Umbilical cord (tissue), 2 donors: ENCODE data around the gene TEX22. TPM values are rescaled to one million over a fixed set of nuclear protein-coding genes. Genes with fewer than 3 reads are reported as not detected.

Experiments used
- DNase-seq: peaks from one replicate; pipeline ENCODE4 v3.0.0-alpha.2; 2015; ENCODE audit warnings: low spot score
- total RNA-seq: library from RNA; depleted of rRNA; stranded (reverse); fragments of >200 nt; gene quantifications from one replicate; pipeline ENCODE4 v1.2.3, GENCODE V29; 2014; ENCODE audit warnings: low replicate concordance; ENCODE audit not compliant: insufficient read depth

The TEX22 gene
- total RNA-seq, 1 donor from 2014 or later: not detected

DNA sequence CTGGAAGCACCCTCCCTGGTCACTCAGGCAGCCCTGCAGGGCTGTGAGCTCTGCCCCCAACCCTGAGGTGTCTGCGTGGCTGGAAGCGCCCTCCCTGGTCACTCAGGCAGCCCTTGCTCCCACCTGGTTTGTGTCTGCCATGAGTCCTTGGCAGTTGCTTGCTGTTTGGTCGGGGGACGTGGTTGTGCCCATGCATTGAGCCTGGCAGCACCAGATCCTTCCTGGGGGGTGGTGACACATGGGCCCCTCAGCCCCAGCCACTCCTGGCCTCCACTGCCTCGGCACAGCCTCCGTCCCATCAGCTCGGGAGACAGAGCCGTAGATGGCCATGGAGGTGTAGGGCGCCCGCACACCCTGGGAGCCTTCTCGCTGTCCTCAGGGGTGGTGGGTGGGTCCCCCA, 40.8 kb downstream of the TEX22 start:
- no peak for DNase-seq

DNA sequence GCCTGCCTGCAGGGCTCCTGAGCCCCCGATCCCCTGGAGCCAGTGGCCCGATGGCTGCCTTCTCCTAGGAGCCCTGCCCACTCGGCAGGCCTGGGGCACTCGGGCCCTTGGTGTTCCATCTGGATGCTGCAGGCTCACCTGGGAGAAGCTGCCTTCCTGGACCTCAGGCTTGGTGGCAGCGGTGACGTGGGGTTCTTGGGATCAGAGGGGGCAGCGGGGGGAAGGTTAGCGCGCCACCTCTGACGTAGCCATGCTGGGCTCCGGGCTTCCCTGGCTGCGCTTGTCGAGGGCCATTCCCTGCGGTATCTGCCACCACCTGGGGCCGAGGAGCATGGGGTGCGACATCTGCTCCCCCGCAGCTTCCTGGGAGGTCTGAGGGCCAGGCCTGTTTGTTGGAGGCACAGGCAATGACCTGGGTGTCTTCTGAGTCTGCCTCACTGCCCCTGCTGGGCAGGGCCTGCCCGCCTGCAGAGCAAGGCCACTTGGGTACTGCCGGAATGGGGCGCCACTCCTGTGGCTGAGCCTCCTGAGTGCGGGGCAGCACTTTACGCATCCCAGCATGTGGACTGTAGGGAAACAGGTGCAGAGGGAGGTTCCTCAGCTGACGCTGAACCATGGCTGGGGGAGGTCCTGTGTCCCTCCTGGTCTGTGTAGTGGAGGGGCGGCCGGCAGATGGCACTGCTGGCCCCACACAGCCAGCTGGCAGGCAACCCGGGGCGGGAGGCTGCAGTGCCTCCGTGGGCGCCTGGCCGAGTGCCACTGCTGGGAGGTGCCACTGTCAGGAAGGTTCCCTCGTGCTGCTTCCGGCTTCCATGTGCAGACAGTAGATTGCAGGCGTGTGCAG, 41.6 kb downstream of the TEX22 start:
- no peak for DNase-seq

DNA sequence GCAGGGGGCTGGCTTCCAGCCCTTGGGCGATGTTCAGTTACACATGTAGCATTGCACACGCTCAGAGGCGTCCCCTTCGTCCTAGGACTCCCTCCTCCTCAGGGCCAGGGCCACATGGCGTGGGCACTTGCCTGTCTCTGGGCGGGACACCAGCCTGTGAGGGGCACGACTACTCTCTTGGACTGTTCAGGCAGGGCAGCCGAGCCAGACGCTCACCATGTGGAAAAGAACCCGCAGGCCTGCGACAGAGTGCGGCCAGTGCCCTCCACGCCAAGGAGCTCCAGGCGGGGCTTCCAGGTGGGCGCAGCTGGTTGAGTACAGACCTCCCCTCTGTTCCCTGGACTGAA, 42.2 kb downstream of the TEX22 start:
- no peak for DNase-seq

DNA sequence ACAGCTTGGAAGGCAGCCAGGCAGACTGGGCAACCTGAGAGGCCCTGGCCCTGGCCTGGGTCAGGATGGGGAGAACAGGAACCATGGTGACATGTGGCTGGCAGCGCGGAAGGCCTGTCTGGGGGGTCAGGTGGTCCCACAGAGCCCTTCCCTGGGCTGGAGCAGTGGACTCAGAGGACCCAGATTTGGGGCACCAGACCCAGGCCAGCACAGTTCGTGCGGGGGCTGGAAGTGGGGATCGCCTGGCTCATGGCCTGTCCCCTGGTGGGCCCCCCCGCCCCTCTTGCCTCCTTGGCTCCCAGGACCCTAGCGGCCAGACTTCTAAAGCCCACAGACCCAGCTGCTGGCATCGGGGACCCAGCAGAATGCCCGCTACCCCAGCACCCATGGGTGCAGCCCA, 42.7 kb downstream of the TEX22 start:
- no peak for DNase-seq

DNA sequence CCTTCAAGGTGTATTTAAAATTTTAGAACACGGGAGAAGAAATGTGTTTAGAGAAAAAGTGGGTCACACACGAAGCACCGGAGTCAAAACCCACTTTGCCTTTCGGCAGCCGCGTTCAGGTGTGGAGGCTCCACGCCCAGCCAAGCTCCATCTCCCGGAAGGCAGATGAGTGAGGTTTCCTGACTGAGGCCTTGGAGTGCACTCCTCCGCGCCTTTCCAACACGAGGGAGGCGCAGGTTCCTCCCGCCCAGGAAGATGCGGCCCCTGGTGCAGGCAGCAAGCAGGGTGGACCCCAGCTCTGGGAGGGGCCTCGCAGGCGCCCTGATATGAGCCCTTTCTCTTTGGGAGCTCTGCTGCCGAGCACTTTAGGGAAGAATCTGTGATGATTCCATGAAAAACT, 43.8 kb downstream of the TEX22 start:
- no peak for DNase-seq

DNA sequence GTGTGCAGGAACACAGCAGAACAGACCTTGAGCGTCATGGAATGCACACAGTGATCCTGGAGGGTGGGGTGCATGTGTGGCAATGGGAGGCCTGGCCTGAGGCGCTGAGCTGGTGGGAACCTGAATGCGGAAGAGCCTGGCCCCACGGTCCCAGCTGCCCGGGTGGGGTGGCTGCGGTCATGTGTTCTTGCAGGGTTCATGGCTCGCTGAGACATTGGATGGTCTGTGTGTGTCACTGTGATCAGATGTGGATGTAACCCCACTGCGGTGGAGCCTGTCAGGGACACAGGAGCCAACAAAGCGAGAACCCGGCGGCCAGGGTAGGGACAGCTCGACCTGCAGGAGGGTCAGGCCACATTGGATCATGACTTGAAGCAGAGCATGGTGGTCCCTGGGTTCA, 44.5 kb downstream of the TEX22 start:
- DNase-seq: no peak

DNA sequence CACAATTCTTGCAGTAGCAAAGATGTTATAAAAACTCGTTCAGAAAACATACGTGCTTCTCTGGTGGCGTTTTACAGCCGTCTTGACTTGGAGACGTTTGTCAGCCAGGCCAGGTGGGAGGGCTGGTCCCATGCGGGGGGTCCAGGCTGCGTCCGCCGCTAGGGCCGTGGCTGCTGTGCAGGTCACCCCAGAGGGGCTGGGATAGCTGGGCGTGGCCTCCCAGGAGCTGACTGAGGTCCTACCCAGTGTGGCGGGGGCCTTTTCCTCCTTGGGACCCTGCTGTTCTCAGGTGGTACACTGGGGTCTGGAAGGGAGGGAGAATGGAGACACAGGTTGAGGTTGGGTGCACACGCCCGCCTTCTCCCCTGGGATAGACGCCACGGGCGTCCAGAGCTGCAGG, 46.5 kb downstream of the TEX22 start:
- no peak for DNase-seq

DNA sequence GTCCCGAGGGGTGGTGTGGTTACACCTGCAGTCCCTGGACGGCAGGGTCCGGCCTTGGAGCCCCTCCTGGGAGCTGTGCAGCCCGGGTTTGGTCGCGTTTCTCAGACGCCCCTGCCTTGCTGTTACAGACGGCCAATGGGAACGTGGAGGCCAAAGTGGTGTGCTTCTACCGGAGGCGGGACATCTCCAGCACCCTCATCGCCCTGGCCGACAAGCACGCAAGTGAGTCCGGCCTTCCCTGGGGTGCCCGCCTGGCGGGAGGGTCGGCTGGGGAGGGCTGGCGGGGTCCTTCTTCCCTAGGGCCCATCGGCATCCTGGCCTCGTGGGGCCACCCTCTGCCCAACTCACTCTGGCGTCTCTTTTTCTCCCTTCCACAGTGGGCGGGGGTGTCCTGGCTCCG, 47.0 kb downstream of the TEX22 start:
- DNase-seq: no peak

DNA sequence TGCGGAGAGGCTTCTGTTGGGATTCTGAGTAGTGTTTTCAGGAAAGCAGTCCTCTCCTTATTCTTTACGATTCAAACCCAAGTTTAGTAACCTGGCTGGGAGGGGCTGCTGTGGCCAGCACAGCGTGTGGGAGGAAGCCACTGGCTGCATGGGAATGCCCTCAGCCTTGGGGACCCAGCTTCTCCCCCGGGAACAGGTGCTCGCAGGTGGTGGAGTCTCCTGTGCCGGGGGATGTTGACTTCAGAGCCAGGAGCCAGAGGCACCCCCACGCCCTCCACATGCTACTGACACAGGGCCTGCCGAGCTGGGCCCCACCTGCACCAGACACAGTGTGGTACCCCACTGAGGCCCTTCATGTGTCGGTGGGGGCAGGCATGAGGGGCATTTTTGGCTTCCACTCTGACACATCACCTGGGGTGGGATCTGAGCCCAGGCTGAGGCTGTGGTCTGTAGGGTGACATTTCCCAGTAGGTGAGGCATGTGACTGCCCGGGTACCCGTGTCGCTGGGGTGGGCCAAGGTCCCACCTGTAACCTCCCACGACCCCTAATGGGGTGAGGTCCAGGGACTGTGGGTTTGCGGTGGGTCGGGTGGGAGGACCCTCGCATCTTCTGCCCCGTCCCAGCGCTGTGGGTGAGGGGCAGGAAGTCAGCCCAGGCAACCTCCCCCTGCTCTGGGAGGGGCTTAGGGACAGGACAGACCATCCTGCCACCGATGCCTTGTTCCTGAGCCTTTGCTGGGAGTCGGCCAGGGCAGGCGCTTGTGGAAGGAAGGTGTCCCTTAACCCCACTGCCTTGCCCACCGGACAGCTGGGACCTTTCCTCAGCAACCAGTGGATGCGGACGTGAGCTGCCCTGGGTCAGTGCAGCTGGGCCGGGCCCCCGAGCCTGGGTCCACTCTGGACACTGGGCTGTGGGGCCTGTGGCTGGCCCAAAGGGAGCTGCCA, 47.8 kb downstream of the TEX22 start:
- no peak for DNase-seq

DNA sequence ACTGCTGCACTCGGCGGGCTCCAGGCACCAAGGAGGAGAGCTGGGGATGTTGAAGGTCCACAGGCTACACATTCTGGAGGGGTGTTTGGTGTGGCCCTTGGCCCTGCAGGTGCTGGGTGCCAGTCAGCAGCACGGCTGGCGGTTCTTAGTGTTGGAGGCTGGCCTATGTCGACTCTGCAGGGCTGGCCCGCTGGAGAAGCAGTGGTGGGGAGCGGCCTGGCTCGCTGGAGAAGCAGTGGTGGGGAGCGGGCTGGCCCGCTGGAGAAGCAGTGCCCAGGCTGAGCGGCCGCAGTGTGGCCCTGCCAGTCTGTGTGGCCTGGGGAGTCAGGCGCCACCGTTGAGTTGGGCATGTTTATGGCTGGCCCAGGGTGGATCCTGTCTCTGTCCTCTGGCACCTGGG, 48.6 kb downstream of the TEX22 start:
- DNase-seq: no peak

DNA sequence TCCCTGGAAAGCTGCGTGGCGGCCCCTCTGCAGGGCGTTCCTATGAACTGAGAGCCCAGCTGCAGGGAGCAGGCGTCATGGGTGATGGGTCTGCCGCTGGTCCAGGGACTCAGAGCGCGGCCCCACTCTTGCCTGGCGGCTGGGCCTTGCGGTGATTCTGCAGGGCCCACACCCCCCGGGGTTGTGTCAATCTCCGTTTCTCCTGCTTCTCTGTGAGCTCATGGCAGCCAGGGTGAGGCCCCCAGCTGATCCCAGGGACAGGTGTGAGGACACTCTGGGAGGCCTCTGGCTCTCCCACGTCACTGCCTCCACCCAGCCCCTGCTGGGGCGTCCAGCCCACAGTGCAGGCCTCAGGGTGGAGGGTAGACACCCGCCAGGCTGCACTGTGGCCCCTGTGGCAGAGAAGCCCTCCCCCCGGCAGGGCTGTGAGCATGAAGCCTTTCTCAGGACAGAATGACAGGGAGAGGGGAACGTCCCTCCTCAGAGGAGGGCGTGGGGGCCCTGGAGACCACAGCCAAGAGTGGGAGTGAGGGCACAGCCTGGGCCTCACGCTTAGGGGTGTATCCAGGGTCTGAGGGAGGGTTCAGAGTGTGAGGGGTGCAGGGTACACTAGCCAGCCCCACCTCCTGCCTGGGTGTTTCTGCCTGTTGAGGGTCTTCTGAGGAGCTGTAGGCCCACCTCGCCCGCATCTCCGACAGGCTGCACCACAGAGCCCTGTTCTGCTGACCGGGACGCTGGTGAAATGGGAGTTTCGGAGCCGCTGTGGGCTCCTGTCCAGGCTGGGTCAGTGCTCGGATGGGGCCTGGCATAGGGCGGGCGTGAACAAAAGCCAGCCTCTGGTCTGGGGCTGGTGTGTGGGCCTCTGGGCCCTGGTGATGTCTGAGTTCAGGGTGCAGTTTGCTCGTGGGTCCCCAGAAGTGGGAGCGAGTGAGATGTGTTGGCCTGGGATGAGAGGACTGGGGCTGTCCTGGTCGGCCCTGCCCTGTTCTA, 49.6 kb downstream of the TEX22 start:
- DNase-seq: no peak

DNA sequence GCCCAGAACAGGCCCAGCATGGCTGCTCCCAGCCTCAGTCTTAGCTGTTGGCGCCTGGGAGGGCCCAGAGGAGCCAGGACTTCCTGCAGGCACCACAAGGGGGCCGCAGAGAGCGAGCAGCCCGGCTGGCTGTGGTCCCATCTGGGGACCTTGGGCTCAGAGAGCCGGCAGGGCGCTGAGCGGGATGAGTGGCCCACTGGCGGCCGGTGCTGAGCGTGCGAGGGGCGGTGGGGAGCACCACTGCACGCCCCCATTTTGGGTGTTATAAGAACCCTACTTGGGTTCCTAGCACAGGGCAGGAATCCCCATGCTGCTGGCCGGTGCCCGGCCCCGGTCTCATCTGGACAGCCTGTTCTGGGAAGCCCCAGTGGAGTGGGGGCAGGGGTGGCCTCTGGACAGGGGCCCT, 50.4 kb downstream of the TEX22 start:
- peak; percentile 52 for DNase-seq

DNA sequence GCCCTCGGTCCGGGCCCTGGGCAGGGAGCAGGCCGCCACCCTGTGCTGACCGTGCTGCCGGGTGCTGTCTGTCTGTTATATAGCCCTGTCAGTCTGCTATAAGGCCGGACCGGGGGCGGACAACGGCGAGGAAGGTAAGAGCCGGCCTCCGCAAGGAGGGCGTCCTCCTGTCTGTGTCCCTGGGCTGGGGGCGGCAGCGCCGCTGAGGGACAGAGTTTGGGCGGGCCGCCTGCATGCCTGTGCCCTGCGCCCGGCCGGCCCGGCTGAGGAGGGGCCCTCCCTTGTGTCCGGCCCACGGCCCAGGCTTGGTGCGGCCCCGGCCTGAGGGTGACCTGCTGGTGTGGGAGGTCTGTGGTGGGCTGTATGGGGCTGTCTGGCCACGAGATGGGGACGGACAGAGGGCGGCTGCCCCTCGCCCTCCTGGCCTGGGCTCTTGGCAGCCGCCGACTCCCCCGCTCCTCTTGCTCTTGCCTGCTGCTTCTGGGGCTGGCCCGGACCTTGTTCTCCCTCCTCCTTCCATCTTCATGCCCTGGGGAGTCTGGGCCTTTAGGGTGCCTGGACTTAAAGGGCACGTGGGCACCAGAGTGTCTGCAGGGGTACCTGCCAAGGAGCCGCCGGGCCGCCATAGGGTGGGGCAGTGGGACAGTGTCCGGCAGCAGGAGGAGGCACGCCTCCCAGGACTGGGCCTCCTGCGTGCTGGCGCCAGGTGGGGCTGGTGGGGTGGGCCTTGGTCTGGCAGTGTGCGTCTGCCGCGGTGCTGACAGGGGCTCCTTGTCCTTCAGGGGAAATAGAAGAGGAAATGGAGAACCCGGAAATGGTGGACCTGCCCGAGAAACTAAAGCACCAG, 51.2 kb downstream of the TEX22 start:
- no peak for DNase-seq

DNA sequence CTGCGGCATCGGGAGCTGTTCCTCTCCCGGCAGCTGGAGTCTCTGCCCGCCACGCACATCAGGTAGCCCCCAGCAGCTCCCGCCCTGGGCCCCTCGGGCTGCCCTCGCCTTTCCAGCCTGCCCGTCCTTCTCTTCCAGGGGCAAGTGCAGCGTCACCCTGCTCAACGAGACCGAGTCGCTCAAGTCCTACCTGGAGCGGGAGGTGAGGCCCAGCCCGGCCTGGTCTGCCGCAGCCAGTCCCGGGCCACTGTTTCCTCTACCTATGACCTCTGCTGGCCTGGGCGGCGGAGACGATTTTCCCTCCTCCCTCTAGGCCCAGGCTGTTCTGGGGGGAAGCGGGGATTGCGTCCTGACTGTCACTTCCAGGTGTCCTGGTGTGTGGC, 51.8 kb downstream of the TEX22 start:
- DNase-seq: no peak

DNA sequence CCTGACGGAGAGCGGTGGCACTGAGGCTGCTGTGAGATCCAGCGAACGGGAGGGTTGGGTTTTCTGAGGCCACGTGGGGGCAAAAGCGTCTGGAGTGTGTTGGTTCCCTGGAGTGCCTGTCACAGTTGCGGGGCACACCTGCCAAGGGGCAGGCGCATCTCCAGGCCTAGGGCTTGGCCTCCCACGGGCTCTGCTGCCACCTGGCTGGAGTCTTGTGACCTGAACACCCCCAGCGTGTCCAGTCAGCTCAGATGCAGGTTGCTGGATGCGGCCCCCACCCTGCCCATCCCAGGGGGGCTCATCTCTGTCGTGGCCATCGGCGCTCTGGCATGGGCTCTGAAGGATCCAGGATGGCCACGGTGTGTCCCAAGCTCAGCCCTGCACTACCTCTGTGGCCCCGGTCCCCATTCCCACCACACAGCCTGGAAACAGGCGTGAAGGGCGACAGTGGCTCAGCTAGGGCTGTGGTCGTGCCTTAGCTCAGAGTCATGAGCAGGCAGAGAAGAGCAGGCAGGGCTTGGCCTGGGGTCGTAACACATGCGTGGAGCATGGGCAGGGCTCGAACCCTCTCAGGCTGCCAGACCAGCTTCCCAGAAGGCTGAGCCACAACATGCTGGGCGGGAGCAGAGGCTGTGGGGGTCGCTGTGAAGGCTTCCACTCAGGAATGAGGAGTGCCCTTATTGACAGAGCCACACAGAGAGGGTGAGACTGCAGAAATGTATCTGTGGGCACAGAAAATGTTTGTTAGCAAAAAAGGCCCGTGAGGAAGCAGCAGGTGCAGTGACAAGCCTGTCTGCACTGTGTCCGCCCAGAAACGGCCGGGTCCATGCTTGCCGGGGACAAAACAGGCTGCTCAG, 52.8 kb downstream of the TEX22 start:
- no peak for DNase-seq

DNA sequence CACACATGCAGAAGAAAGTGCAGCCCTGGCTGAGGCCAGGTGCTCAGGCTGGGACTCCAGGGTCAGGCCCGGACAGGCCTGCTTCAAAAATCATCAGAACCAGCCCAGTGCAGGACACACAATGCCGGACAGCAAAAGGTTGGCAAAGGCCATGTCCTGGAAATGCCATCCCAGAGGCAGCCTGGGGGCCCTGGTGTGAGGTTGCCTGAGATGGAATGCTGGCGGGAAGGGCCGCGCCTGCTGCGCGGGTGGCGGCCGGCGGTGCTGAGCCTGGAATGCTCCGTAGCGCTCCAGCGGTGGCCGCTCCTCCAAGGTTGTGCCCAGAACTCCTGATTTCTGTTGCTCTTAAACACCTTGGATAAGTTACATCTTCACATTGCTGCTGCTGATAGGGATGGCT, 54.6 kb downstream of the TEX22 start:
- DNase-seq: no peak

DNA sequence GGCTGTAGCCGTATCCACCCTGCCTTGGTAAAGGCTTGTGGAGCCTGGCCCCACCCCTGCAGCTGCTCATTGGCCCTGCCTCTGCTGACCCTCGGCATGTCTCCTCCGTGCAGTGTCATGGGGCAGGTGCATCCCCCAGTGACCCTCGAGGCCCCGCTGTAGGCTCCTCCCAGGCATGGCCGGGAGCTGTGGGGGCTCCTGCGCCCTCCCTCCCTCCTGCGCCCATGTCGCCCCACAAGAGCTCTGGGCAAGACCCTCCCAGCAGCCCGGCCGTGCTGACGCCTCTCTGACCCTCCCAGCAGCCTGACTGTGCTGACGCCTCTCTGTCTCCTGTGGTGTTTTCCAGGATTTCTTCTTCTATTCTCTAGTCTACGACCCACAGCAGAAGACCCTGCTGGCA, 55.5 kb downstream of the TEX22 start:
- DNase-seq: no peak

DNA sequence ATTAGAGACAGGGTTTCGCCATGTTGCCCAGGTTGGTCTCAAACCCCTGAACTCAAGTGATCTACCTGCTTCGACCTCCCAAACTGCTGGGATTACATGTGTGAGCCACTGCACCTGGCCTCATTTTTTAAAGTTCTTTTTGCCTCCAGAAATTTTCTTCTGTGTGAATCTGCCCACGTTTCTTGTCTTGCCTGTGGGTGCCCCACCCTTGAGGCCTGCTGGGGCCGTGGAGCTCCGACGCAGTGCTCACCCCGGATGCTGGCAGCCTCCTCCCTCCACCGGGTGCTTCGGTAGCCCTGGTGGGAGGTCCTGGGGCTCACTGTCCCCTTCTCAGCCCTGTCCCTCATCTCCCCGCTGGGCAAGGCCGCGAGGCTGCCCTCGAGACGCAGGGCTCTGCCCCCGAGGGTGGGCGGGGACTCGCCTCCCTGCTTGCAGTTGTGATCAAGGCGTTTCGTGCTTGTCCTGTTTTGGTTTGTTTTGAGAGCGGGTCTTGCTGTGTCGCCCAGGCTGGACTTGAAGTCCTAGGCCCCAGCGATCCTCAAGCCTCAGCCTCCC, 56.8 kb downstream of the TEX22 start:
- DNase-seq: no peak
